Myocyte (in vitro differentiated cells): ENCODE data around the gene MN1. TPM values are rescaled to one million over a fixed set of nuclear protein-coding genes. Genes with fewer than 3 reads are reported as not detected.

Experiments used
- DNase-seq: peaks from one replicate; pipeline ENCODE4 v3.0.0-alpha.2; 2012; ENCODE audit warnings: low read depth
- total RNA-seq: library from RNA; depleted of rRNA; stranded (reverse); fragments of >200 nt; gene quantifications from 2 replicates; pipeline ENCODE4 v1.2.3, GENCODE V29; 2014

MN1 gene
- total RNA-seq, 1 donor from 2014 or later = 1.8 TPM

- no peak for DNase-seq
These were observed 1.0 kb downstream of the MN1 start for GRCh38 chr22:27800250-27801201.

DNA sequence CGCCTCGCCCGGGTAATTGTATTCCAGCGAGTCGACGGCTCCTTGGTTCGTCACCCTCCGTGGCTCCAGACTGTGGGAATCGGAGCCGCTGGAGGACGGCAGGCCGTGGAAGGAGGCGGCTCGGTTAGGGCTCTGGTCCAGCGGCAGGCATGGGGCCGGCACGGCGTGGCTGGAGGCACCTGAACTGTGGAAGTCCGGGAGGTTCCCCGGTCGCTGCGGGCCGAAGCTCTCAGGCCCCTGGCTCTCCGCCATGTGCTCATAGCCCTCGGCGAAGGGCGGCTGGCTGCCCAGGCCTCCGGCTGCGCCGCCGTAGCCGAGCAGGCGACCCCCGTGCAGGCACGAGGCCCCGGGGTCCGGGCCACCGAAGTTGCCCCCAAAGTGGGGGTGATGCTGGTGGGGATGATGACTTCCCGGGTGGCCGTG, 1.7 kb downstream of the MN1 start:
- no peak for DNase-seq

DNA sequence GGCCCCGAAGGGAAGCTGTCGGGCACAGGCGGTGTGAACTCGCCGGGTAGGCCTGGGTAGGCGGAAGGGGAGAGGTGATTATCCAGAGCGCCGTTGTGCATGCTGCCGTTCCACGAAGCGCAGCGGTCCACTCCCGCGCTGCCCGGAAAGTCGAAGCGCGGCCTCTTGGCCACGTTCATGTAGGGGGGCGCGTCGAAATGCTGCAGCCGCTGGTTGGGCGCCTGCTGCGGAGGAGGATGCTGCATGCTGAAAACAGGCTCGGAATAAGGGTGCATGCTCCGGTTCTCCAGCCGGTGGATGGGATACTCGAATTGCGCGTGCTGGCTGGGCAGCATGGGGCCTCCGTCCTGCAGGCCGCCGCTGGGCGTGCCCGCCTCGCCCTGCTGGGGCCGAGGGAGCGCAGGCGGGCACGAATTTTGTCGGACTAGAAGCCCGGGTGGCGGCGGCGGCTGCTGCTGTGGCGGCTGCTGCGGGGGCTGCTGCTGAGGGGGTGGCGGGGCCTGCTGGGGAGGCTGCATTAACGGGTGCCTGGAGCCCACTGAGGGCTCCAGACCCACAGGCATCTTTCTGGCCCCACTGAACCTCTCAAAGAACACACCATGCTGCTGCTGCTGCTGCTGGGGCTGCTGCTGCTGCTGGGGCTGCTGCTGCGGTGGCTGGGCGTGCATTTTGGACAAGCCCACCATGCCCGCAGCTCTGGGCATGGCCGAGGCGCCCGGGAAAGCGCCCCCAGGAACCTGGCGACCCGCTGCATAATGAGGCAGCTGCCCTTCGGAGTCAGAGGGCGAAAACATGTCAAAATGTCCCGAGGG, 2.3 kb downstream of the MN1 start:
- DNase-seq = no peak

GRCh38 chr22:27798511-27799014, 3.0 kb downstream of the MN1 start:
- DNase-seq = no peak

GRCh38 chr22:27797520-27798391, 3.8 kb downstream of the MN1 start:
- DNase-seq = no peak

DNA sequence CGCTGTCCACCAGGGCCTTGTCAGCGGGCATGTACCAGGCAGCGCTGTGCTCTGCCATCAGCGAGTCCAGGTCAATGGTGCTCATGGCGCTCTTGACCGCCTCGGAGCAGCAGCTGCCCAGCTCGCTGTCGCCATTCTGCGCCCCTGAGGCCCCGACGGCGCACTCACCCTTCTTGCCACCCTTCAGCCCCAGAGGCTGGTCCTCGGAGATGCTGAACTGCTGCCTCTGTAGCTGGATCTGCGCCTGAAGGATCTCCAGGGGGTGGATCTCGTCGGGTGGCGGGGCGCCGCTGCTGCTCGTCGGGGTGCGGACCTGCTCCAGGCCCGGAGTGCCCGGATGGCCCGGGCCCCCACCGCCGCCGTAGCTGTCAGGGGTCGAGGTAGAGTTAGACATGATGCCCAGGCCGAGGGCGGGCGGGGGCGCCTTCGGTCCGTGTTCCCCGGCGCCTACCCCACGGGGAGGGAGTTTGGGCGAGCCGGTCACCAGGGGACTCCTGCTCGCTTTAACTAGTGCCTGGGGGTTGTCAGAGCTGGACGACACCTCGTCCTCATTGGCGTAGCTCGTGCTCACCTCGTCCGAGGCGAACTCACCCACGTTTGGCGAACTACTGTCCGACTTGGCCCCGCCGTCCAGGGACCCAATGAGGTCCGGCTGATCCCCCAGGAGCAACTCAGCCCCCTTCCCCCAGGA, 4.6 kb downstream of the MN1 start:
- no peak for DNase-seq

DNA sequence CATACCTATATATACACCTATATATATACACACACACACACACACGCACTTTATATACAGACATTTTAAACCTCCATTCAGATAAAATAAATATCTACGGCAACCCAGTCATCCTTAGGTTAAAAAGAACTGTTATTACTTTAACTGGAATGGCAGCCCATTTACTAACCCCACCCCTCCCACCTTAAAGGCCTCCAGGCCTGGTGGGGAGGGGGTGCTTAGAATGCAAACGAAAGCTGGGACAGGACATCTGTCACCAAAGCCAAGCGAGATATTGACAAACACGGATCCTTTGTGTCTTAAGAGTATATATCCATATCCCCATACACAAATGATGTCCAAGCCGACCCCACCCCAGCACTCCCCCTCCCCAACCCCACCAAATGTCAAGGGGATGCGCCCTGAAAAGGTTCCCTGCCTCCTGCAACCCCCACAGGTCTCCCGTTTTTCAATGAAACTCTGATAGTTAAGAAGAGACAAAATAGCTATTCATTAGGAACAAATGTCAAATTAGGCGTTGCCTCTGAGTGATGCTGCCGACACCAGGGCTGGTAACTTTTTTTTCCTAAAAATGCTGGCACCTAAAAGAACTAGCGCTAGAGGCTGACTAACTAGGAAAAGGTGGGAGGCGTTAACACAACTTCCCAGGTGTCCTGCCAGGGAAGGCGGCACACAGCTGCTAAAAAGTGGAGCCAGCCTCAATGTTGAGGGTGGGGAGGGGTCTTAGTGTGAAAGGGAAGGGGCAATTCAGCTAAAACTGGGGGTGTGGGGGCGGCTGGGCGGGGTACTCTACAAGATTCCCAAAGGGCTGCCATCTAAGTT, 5.6 kb downstream of the MN1 start:
- no peak for DNase-seq

DNA sequence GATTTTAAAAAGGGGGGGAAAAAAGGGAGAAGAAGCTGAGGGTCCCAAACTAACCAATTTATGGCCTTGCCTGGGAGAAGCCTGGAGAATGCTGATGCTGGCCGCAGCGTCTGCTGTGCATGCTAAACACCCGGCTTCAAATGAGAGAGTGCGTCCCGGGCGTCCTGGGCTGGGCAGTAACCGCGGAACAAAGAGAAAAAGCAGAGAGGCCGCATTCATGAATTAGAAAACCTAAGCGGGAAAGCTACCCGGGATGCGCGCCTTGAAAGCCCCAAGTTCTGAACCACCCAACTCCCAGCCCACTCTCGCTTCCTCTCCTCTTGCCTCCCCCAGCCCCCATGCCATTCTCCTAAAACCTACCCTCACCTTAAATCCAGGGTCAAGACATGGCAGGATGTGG, 6.5 kb downstream of the MN1 start:
- no peak for DNase-seq

- no peak for DNase-seq
These were observed 7.3 kb downstream of the MN1 start for GRCh38 chr22:27794226-27794625.

GRCh38 chr22:27793576-27793975, 8.0 kb downstream of the MN1 start:
- no peak for DNase-seq

DNA sequence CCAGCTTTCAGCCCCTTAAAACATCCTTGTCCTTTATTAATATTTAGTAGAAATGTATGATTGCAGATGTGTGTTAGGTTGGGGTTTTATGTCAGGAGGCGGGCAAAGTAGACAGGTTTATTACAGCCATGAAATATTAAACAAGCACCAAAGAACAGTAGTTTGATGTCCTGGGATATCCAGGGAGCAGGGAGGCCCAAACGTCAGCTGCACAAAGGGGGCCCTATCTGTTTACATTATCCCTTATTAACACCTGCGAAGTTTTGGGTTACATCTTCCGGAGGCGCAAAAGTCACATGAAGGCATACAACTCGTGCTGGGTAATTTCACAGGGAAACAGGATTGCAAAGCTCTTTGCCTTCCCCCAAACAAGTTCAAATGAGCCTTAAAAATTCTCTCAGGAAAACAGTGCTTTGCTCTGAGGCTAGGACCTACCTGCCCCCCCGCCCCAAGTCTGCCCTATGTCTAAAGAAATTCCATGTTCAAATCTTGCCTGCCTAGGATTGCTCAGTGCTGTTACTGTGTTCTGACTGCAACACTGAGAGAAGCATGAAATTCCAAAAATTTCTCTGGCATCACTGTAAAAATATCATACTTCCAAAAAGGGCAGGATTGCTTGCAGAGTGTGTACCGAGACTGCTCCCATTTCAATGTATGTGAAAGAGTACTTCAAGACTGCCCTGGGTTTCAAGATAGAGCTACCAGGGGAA, 8.9 kb downstream of the MN1 start:
- no peak for DNase-seq

DNA sequence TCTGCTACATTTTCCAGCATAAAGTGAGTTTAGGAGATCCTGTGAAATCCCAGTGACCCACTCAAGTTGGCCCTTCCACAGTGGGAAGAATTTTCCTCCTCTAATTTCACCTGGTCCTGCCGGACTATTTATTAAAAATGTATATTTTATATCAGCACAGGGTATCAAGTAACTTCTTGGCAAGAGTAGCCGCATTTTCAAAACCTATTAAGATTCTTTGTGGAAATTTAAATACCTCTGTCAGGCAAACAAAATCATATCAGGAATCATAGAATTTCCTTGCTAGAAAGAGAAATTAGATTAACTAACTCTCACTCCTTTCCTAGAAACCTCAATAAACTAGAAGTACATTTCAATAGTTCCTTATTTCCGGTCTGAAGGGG, 9.7 kb downstream of the MN1 start:
- DNase-seq = no peak

DNA sequence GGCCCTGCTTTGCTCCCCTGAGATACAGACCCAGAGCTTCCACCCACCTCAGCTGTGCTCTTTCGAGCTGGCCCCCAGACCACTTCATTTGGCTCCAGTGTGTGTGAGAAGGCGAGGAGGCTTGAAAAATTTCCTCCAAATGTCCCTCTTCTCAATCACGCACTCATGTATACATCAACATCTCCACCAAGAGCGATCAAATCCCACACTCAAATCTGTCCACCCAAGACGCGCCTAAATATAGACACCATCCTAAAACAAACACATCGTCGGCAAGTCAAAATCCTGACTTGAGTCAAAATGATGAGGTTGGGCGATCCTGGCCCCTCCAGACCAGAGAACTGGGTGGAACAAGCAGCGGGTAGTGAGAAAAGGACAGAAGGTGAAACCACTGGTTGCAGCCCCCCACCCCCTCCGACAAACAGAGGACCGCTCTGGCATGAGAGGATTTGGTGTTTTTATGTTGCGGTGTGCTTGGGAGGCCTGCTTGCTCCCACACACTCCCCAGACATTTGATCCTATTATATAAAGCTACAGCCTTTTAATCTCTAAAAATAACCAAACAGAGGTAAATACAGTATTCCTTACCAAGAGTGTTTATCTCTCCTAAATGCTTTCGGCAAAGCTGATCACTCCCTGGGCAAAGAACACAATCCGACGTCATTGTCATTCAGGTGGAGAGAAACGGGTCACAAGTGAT, 10.2 kb downstream of the MN1 start:
- DNase-seq = no peak

DNA sequence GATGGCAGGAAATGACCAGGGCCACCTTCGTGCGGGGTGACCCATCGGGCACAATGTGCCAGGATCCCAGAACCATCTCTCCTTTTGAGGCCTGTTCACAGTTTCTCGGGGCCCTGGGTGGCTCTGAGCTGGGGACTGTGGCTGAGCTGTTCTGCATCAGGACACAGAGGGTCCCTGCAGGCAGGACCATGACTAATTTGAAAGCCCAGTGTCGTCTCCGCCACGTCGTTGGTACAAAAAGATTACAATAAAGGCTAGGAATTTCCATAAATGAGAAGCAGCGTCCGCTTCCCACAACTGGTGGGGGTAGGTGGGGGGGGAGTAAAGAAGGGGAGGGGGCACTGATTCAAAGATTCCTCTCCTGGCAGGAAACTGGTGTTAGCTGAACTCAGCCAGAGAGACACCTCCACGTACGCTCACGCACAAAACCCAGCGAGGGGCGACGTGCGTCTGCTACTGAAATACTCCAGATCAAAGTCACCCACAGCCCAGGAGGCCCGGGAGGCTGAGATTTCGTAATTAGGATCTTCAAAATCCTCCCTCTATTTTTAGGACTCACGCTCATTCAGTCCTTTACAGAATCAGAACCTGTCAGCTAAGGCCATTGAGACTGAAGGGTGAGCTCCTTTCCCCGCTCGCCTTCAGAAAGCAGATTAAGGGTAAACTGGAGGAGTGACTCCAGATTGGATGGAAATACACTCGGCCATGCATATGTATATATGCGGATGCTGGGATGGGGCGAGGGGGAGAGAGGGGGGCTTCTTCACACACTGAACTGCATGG, 11.0 kb downstream of the MN1 start:
- DNase-seq = no peak

DNA sequence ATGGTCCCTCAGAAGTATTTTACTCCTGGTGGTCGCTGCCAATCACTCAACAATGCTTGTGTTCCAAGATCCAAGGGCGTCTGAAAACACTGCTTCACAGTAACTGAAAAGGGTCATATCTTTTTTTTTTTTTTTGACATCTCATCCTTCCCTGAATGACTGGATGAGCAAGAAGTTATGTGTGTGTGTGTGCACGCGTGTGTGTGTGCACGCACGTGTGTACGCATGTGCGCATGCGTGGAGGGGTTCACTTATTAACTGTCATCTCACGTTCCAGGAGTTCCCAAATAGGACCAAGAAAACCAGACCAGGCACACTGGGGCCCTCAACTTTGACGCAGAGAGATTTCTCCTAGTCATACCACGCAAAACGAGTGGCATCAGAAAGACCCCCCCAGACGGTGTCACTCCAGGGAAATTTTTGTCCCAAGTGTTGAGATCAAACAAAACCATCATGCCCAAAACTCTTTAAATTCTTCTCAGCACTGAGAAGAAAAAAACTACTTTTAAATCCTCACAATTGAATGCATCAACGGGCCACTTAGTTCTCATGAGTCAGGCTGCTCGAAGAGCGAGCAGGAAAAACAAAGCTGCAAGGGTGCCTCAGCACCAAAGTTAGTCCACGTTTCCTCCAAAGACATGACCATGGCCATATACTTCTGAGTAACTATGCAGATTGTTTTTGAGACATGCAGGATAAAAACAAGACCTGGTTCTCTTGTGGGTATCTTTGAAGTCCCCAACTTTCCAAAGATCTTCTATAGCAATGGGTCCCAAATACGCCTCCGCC, 12.9 kb downstream of the MN1 start:
- DNase-seq = no peak

- DNase-seq = no peak
These were observed 14.6 kb downstream of the MN1 start for GRCh38 chr22:27786965-27787364.
